Gastroesophageal sphincter (tissue), 3 donors: Measurements from ENCODE around the gene EIPR1.

ENCODE experiments used
- CTCF ChIP-seq, 4 experiments: fragments of 200-600 bp in 2 of 4; fragments of 450-650 bp in 2 of 4; sonication (generic) in 1 of 4; IDR thresholded peaks; one replicate each; pipeline ENCODE4 v1.5.1; 2017 to 2019; ENCODE audit warnings: antibody characterized with exemption in 4 of 4, mild to moderate bottlenecking in 2 of 4, moderate library complexity in 2 of 4
- POLR2AphosphoS5 ChIP-seq: sonication (generic); formaldehyde crosslinking; IDR thresholded peaks from one replicate; pipeline ENCODE4 v1.6.1; 2017; ENCODE audit warnings: antibody characterized with exemption

GRCh38 chr2:3324036-3324386 lies 53.6 kb downstream of the EIPR1 start:
- TF ChIP-seq CTCF (IDR thresholded peaks at IDR 0.05): no peak
- TF ChIP-seq POLR2AphosphoS5: no peak
